Natural killer cell treated with Interleukin-12 subunit alpha and Interleukin-12 subunit beta and Interleukin-15 and Interleukin-18, amount 100 ng/mL, for 72 hours (primary cell): ENCODE measurements around the gene TCF25. TPM values are rescaled to one million over a fixed set of nuclear protein-coding genes. Genes with fewer than 3 reads are reported as not detected.
"Not testable (repeated sequence)": the region's sequence is repeated elsewhere in the genome, so short reads cannot be mapped to it uniquely, and the experiment has no call there.

Experiments used
- ATAC-seq, 2 donors: fragments of 150-1000 bp; cut with Tn5 transposase in 1 of 2; sonication (Bioruptor Pico), chemical (Tn5 transposase) in 1 of 2; 2 replicates each; pipeline ENCODE4 v1.10.0; 2021
- DNase-seq: peaks from one replicate; pipeline ENCODE4 v3.0.0; 2022; ENCODE audit warnings: low spot score
- H3K27ac Mint-ChIP-seq, 2 donors: 1 replicate in 1 of 2; 2 replicates in 1 of 2; pipeline ENCODE4 v1.8.0; 2022; ENCODE audit warnings: mixed read lengths in 2 of 2, mild to moderate bottlenecking in 1 of 2, moderate library complexity in 1 of 2
- H3K27me3 Mint-ChIP-seq, 2 donors: 1 replicate in 1 of 2; 2 replicates in 1 of 2; pipeline ENCODE4 v1.8.0; 2022; ENCODE audit warnings: mixed read lengths in 2 of 2
- H3K36me3 Mint-ChIP-seq: one replicate; pipeline ENCODE4 v1.8.0; 2022; ENCODE audit warnings: mixed read lengths
- H3K4me1 Mint-ChIP-seq, 2 donors: 1 replicate in 1 of 2; 2 replicates in 1 of 2; pipeline ENCODE4 v1.8.0; 2022; ENCODE audit warnings: low read depth in 2 of 2, mixed read lengths in 2 of 2, mild to moderate bottlenecking in 1 of 2
- H3K4me3 Mint-ChIP-seq: one replicate; pipeline ENCODE4 v1.8.0; 2022; ENCODE audit warnings: mixed read lengths
- H3K9me3 Mint-ChIP-seq: 2 replicates; pipeline ENCODE4 v1.8.0; 2022; ENCODE audit warnings: mixed read lengths
- total RNA-seq, 2 donors: library from RNA; stranded (reverse); gene quantifications; one replicate each; pipeline ENCODE4 v1.2.3, GENCODE V29; 2022

TCF25 gene
- total RNA-seq, 2 donors from 2014 or later = 239 to 382 TPM

GRCh38 chr16:89921131-89921701 is 47.8 kb downstream of the TCF25 start:
- Mint-ChIP-seq H3K4me3 (peak overlapping the region; percentile 90), H3K27ac (peak overlapping the region in 1 of 2 donors; percentile 69), H3K36me3 (no peaks in the 10 kb centered on the region), H3K4me1 (peaks cover 24% of the 10 kb centered on the region in 2 donors), H3K9me3 (no peaks in the 10 kb centered on the region), H3K27me3 (peaks cover 10 to 13% of the 10 kb centered on the region in 2 donors)
- ATAC-seq (no peak), DNase-seq (no peak)

DNA sequence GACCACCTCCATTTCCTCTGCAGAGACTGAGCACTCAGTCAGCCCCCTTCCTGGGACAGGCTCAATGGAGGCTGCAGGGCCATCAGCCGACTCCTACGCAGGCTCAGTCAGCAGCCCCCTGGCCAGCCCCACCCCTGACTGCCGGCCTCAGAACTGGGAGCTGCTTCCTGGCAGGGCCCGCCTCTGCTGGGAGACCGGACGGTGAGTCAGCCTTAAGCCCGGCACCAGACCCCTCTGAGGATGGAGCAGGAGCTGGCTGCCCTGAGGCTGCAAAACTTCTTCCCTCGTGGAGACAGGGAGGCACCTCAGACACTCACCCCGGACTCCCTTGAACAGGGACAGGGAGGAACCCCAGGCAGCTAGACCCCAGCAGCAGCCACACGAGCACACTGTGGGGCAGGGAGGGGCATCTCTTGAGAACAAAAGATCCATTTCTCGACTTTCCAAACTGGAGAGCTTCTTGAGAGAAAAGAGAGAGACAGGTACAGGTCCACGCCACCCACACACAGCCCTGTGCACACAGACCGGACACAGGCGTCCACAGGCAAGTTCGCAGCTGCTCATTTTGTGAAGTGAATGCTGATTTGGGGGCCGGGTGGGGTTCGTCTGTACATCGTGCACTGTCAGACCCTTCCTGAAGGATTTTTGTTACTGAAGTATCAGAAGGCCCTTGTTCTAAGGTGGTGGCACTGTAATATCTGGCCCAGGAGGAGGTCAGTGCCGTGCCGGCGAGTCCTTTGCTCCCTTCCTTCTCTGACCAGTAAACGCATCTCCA is 48.5 kb downstream of the TCF25 start:
- Mint-ChIP-seq H3K4me3 (peak overlapping the region; percentile 90), H3K9me3 (no peaks in the 10 kb centered on the region), H3K27ac (peak overlapping the region; percentile 69 to 79), H3K27me3 (peaks cover 10 to 13% of the 10 kb centered on the region in 2 donors), H3K36me3 (no peaks in the 10 kb centered on the region), H3K4me1 (peaks cover 24% of the 10 kb centered on the region in 2 donors)
- ATAC-seq (peak; percentile 41 to 60), DNase-seq (peak; percentile 85)

GRCh38 chr16:89922477-89922883 is 49.1 kb downstream of the TCF25 start:
- Mint-ChIP-seq H3K27me3 (peaks cover 12 to 13% of the 10 kb centered on the region in 2 donors), H3K4me3 (peak overlapping the region; percentile 90), H3K27ac (peak overlapping the region; percentile 69 to 79), H3K9me3 (no peaks in the 10 kb centered on the region), H3K4me1 (peaks cover 24% of the 10 kb centered on the region in 2 donors), H3K36me3 (no peaks in the 10 kb centered on the region)
- ATAC-seq (peak; percentile 43 to 47), DNase-seq (peak; percentile 75)

DNA sequence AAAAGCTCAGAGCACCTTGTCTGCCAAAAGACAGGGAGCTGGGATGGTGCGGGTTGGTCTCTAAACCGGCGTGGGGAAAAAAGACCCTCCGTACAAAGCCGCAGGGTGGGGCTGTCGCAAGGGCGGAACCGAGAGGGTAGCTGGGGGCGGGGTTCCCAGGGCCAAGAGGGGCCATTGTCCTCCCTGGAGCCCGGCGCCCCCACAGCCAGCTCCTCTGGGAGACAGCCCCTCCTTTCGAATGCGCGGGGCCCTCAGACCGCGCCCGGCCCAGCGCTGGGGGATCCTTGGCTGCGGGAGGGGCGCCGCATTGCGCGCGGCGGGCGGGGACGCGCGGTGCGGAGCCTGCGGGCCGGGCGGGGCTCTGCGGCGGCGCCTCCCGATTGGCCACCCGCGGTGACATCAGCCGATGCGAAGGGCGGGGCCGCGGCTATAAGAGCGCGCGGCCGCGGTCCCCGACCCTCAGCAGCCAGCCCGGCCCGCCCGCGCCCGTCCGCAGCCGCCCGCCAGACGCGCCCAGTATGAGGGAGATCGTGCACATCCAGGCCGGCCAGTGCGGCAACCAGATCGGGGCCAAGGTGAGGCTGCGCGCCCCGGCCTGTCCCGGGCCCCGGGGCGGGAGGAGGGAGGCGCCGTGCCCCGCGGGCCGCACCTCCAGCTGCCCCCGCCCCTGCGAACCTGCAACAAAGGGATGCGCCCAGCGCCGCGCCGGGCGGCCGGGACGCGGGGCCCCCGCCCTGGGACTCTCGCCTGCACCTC is 49.7 kb downstream of the TCF25 start, which contains the start of gene TUBB3:
Gene TUBB3 (plus strand): TSS at position 459 of the 756 bp plus-strand sequence. CDS start 60 bp downstream, at position 519.
- peak; percentile 81 for DNase-seq
- Mint-ChIP-seq H3K27me3 (peaks cover 13 to 15% of the 10 kb centered on the region in 2 donors), H3K27ac (peak within 1 kb of the TSS; percentile 69 to 79), H3K9me3 (no peaks in the 10 kb centered on the region), H3K36me3 (no peaks in the 10 kb centered on the region), H3K4me3 (peak within 1 kb of the TSS; percentile 90), H3K4me1 (peaks cover 19% of the 10 kb centered on the region in 2 donors)
- ATAC-seq = peak; percentile 71 to 81

DNA sequence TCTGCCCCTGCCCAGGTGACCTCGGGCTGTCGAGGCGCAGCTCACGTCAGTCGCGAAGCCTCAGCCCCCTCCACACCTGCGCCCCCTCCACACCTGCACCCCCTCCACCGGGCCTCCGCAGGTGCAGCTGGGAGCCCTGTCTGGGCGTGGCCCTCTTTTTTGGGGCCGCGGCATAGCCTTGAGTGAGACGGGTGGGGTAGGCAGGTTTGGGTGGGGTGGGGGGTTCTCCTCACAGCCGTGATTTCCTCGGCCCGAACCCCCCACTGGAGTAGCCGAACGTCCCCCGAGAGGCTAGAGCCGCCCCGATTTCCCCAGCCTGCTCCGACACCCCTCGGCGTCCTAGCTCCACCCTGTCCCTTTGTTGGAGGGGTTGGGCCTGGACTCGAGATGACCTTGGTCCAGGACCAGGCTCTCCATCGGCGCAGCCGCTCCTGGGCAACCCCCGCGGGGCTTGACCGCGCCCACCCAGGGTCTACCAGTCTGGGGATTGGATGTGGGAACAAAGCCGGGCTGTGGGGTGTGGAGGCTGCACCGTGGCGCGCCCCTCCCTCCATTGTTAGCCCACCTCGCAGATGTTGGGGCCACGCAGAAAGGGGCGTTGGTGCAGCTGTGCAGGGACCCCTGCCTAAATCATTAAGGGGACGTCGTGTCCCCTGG is 50.4 kb downstream of the TCF25 start:
- peaks cover 11 to 15% of the 10 kb centered on the region in 2 donors for H3K27me3 Mint-ChIP-seq

GRCh38 chr16:89924297-89924924 is 51.0 kb downstream of the TCF25 start:
- peaks cover 10 to 15% of the 10 kb centered on the region in 2 donors for H3K27me3 Mint-ChIP-seq
- no peak overlapping the region for H3K27ac Mint-ChIP-seq
- no peak overlapping the region for H3K4me3 Mint-ChIP-seq
- no peaks in the 10 kb centered on the region for H3K9me3 Mint-ChIP-seq
- no peak for DNase-seq
- ATAC-seq = no peak
- no peaks in the 10 kb centered on the region for H3K36me3 Mint-ChIP-seq
- peaks cover 12 to 14% of the 10 kb centered on the region in 2 donors for H3K4me1 Mint-ChIP-seq

More for the DNA sequence above, 50.4 kb downstream of the TCF25 start:
- ATAC-seq = no peak
- Mint-ChIP-seq H3K27ac (no peak overlapping the region), H3K36me3 (no peaks in the 10 kb centered on the region), H3K9me3 (no peaks in the 10 kb centered on the region), H3K4me3 (no peak overlapping the region), H3K4me1 (peaks cover 14 to 16% of the 10 kb centered on the region in 2 donors)
- no peak for DNase-seq

- Mint-ChIP-seq H3K36me3 (no peaks in the 10 kb centered on the region), H3K27me3 (peaks cover 8 to 15% of the 10 kb centered on the region in 2 donors), H3K4me3 (no peak overlapping the region), H3K9me3 (no peaks in the 10 kb centered on the region), H3K27ac (no peak overlapping the region), H3K4me1 (peaks cover 7 to 14% of the 10 kb centered on the region in 2 donors)
- ATAC-seq (no peak), DNase-seq (no peak)
Measured at GRCh38 chr16:89924925-89925307, 51.5 kb downstream of the TCF25 start.

GRCh38 chr16:89925596-89926079 is 52.2 kb downstream of the TCF25 start:
- H3K27ac Mint-ChIP-seq = no peak overlapping the region
- no peak for ATAC-seq
- no peak for DNase-seq
- H3K4me1 Mint-ChIP-seq = peaks cover 4 to 13% of the 10 kb centered on the region in 2 donors
- no peaks in the 10 kb centered on the region for H3K36me3 Mint-ChIP-seq
- H3K9me3 Mint-ChIP-seq = no peaks in the 10 kb centered on the region
- H3K4me3 Mint-ChIP-seq = peak overlapping the region; percentile 54
- peaks cover 7 to 13% of the 10 kb centered on the region in 2 donors for H3K27me3 Mint-ChIP-seq

DNA sequence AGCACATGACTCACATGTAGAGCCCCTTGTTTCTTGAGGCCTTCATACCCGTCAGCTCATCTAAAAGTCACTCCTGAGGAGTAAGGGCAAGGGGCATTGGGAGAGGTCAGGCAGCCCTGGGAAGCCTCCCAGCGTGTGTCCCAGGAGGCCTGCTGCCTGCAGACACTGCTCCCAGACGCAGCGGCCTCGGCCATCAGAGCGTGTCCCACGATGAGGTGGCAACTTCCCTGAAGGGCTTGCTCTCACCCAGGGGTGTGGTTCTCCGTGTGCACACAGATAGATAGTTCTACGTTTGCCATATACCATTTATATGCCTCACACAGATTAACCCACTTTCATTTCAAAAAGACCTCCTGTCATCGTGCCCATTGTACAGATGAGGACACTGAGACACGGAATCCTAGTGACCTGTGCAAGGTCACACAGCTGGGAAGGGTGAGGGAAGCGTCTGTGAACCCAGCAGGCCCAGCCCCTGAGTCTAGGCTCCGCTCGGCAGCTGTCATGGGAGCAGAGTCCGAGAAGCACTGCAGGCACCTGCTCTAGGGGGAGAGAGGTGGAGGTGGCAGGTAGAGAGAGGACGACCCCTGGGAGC is 58.0 kb downstream of the TCF25 start:
- no peak overlapping the region for H3K27ac Mint-ChIP-seq
- H3K27me3 Mint-ChIP-seq = peaks cover 6 to 13% of the 10 kb centered on the region in 2 donors
- DNase-seq = no peak
- H3K36me3 Mint-ChIP-seq = no peaks in the 10 kb centered on the region
- peaks cover 0 to 6% of the 10 kb centered on the region in 2 donors for H3K4me1 Mint-ChIP-seq
- no peaks in the 10 kb centered on the region for H3K9me3 Mint-ChIP-seq
- no peak overlapping the region for H3K4me3 Mint-ChIP-seq
- ATAC-seq = no peak

DNA sequence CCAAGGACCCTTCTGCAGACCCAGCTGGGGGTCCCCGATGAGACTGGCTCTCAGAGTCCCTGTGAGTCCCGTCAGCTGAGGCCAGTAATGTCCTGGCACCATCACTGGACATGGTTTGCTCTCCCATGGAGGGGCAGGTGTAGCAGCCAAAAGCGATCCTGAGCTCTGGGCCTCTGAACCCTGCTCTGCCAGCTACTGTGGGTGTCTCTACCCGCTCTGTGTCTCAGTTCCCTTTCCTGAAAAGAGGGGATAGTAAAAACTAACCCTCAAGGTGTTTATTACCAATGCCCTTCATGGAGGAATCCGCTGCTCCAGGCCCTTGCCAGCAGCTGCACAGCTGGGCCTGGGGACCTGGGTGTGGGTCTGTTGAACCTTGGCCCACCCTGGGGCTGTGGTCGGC is 58.6 kb downstream of the TCF25 start:
- Mint-ChIP-seq H3K27ac (no peak overlapping the region), H3K9me3 (no peaks in the 10 kb centered on the region), H3K27me3 (peaks cover 6 to 13% of the 10 kb centered on the region in 2 donors), H3K36me3 (no peaks in the 10 kb centered on the region), H3K4me3 (no peak overlapping the region), H3K4me1 (peaks cover 0 to 6% of the 10 kb centered on the region in 2 donors)
- DNase-seq (no peak), ATAC-seq (no peak)

DNA sequence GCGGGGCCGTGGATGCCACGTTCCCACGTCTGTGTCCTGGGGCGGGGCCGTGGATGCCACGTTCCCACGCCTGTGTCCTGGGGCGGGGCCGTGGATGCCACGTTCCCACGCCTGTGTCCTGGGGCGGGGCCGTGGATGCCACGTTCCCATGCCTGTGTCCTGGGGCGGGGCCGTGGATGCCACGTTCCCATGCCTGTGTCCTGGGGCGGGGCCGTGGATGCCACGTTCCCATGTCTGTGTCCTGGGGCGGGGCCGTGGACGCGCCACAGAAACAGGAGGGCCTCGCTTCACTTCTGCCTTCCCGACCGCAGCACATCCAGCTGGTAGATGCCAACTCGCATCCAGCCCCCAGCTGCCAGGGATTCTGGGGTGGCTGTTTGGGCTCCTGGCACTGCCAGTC is 60.6 kb downstream of the TCF25 start:
- peaks cover 8 to 15% of the 10 kb centered on the region in 2 donors for H3K27me3 Mint-ChIP-seq
- ATAC-seq, H3K4me3 Mint-ChIP-seq, H3K36me3 Mint-ChIP-seq, DNase-seq, H3K27ac Mint-ChIP-seq, H3K4me1 Mint-ChIP-seq, H3K9me3 Mint-ChIP-seq: not testable (repeated sequence)

DNA sequence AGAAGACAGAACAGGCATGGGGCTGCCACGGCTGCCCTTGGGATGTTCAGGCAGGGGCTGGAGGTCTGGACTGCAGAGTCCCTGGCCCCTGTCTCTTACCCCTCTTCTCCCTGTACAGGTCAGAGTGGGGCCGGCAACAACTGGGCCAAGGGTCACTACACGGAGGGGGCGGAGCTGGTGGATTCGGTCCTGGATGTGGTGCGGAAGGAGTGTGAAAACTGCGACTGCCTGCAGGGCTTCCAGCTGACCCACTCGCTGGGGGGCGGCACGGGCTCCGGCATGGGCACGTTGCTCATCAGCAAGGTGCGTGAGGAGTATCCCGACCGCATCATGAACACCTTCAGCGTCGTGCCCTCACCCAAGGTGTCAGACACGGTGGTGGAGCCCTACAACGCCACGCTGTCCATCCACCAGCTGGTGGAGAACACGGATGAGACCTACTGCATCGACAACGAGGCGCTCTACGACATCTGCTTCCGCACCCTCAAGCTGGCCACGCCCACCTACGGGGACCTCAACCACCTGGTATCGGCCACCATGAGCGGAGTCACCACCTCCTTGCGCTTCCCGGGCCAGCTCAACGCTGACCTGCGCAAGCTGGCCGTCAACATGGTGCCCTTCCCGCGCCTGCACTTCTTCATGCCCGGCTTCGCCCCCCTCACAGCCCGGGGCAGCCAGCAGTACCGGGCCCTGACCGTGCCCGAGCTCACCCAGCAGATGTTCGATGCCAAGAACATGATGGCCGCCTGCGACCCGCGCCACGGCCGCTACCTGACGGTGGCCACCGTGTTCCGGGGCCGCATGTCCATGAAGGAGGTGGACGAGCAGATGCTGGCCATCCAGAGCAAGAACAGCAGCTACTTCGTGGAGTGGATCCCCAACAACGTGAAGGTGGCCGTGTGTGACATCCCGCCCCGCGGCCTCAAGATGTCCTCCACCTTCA is 61.5 kb downstream of the TCF25 start:
- Mint-ChIP-seq H3K4me1 (peaks cover 0 to 3% of the 10 kb centered on the region in 2 donors), H3K4me3 (no peak overlapping the region), H3K27ac (no peak overlapping the region), H3K27me3 (peaks cover 4 to 11% of the 10 kb centered on the region in 2 donors), H3K36me3 (no peaks in the 10 kb centered on the region), H3K9me3 (no peaks in the 10 kb centered on the region)
- ATAC-seq (no peak), DNase-seq (no peak)
